ENCODE data around the gene PRKN.

- TF ChIP-seq, protein P1, sequence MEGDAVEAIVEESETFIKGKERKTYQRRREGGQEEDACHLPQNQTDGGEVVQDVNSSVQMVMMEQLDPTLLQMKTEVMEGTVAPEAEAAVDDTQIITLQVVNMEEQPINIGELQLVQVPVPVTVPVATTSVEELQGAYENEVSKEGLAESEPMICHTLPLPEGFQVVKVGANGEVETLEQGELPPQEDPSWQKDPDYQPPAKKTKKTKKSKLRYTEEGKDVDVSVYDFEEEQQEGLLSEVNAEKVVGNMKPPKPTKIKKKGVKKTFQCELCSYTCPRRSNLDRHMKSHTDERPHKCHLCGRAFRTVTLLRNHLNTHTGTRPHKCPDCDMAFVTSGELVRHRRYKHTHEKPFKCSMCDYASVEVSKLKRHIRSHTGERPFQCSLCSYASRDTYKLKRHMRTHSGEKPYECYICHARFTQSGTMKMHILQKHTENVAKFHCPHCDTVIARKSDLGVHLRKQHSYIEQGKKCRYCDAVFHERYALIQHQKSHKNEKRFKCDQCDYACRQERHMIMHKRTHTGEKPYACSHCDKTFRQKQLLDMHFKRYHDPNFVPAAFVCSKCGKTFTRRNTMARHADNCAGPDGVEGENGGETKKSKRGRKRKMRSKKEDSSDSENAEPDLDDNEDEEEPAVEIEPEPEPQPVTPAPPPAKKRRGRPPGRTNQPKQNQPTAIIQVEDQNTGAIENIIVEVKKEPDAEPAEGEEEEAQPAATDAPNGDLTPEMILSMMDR (IDR thresholded peaks at IDR 0.05) = no peak
- no peak for TF ChIP-seq POLR2A (IDR thresholded peaks at IDR 0.05)
Observed at GRCh38 chr6:162649271-162649670, 78.3 kb downstream of the PRKN start.
